Endothelial cell of umbilical vein (primary cell): ENCODE measurements around the gene FRMD4A. TPM values are rescaled to one million over a fixed set of nuclear protein-coding genes. Genes with fewer than 3 reads are reported as not detected.

Experiments used
- BruUV-seq: library from RNA; stranded (reverse); fragments of 400-500 nt; replicated peaks from 2 replicates; lab custom pipeline; 2021; lab: Mats Ljungman, UMichigan
- CTCF ChIA-PET: fragments of 300-600, 350-600 bp; sonication (Branson Sonifier 250); formaldehyde crosslinking; loops from one replicate; lab custom pipeline; 2021; ENCODE audit warnings: antibody characterized with exemption, inconsistent platforms; lab: Charles Lee
- POLR2A ChIA-PET: fragments of 300-600, 350-600 bp; sonication (Branson Sonifier 250); formaldehyde crosslinking; loops from one replicate; lab custom pipeline; 2021; ENCODE audit warnings: antibody characterized with exemption, inconsistent platforms; lab: Charles Lee
- DNase-seq: peaks from one replicate; pipeline ENCODE4 v3.0.0-alpha.2; 2011; ENCODE audit warnings: low read depth, low spot score
- FAIRE-seq: peaks from 2 replicates; lab custom pipeline; 2011; peaks lifted over from hg19 to GRCh38; lab: Jason Lieb, UNC
- H2AFZ ChIP-seq: 2 replicates; pipeline ENCODE4 v1.6.0; 2012; ENCODE audit warnings: low read depth, low read length, control low read depth, inconsistent platforms
- H3K27ac ChIP-seq: 2 replicates; pipeline ENCODE4 v1.5.1; 2011; ENCODE audit warnings: low read depth, mild to moderate bottlenecking, control low read depth, low read length, moderate library complexity; ENCODE audit not compliant: insufficient read depth
- H3K27me3 ChIP-seq, 2 experiments: 2 replicates each; pipeline versions ENCODE4 v1.6.0 to v1.6.1; 2011; ENCODE audit warnings: low read length in 2 of 2, mixed read lengths in 1 of 2; ENCODE audit not compliant: control insufficient read depth in 2 of 2, insufficient read depth in 2 of 2
- H3K36me3 ChIP-seq, 2 experiments: 2 replicates in 1 of 2; 3 replicates in 1 of 2; pipeline ENCODE4 v1.5.1; 2011; ENCODE audit warnings: low read length in 2 of 2, mild to moderate bottlenecking in 1 of 2, moderate library complexity in 1 of 2; ENCODE audit not compliant: control insufficient read depth in 2 of 2, insufficient read depth in 2 of 2; ENCODE audit errors: extremely low read depth in 1 of 2
- H3K4me1 ChIP-seq: 3 replicates; pipeline ENCODE4 v1.5.1; 2011; ENCODE audit warnings: mild to moderate bottlenecking, low read length; ENCODE audit not compliant: control insufficient read depth, insufficient read depth; ENCODE audit errors: extremely low read depth
- H3K4me2 ChIP-seq: 2 replicates; pipeline ENCODE4 v1.6.1; 2011; ENCODE audit warnings: low read length, control low read depth, mixed read lengths; ENCODE audit not compliant: insufficient read depth
- H3K4me3 ChIP-seq, 3 experiments: fragments of 200-600 bp in 1 of 3; sonication (generic), shearing (Covaris generic) in 1 of 3; replicated peaks in 1 of 3; 2 replicates each; pipeline ENCODE4 v1.5.1; 2011 to 2016; ENCODE audit warnings: control low read depth in 3 of 3, low read length in 3 of 3, mild to moderate bottlenecking in 2 of 3, inconsistent platforms in 1 of 3, low read depth in 1 of 3, moderate library complexity in 1 of 3; ENCODE audit not compliant: insufficient read depth in 1 of 3
- H3K79me2 ChIP-seq: 2 replicates; pipeline ENCODE4 v1.6.0; 2012; ENCODE audit warnings: low read length, inconsistent platforms; ENCODE audit not compliant: control insufficient read depth, insufficient read depth
- H3K9ac ChIP-seq: replicated peaks from 2 replicates; pipeline ENCODE3; 2011; ENCODE audit warnings: low read length, control low read depth; ENCODE audit not compliant: insufficient read depth; ENCODE audit errors: extremely low read depth
- H3K9me1 ChIP-seq: replicated peaks from 3 replicates; pipeline ENCODE4 v1.6.0; 2011; ENCODE audit warnings: mild to moderate bottlenecking, low read length; ENCODE audit not compliant: control insufficient read depth, insufficient read depth; ENCODE audit errors: extremely low read depth
- H3K9me3 ChIP-seq: replicated peaks from 2 replicates; pipeline ENCODE4 v1.5.1; 2012; ENCODE audit warnings: low read length, inconsistent platforms; ENCODE audit not compliant: control insufficient read depth, insufficient read depth
- H4K20me1 ChIP-seq: replicated peaks from 2 replicates; pipeline ENCODE3; 2011; ENCODE audit warnings: mild to moderate bottlenecking, low read length; ENCODE audit not compliant: control insufficient read depth, insufficient read depth; ENCODE audit errors: extremely low read depth
- EZH2 ChIP-seq: IDR thresholded peaks from 2 replicates; pipeline ENCODE4 v1.6.1; 2012; ENCODE audit warnings: borderline replicate concordance, low read depth, mild to moderate bottlenecking, moderate library complexity, low read length, inconsistent platforms; ENCODE audit not compliant: severe bottlenecking
- FOS ChIP-seq: IDR thresholded peaks from 2 replicates; pipeline ENCODE4 v1.6.1; 2011; ENCODE audit warnings: mild to moderate bottlenecking, low read length, moderate library complexity, borderline replicate concordance; ENCODE audit not compliant: insufficient read depth
- GATA2 ChIP-seq: IDR thresholded peaks from 2 replicates; pipeline ENCODE4 v1.7.0; 2011; ENCODE audit warnings: low read depth, mild to moderate bottlenecking, moderate library complexity, mixed read lengths, low read length; ENCODE audit not compliant: insufficient read length, insufficient read depth
- JUN ChIP-seq: IDR thresholded peaks from 2 replicates; pipeline ENCODE4 v1.6.1; 2011; ENCODE audit warnings: borderline replicate concordance, low read depth; ENCODE audit not compliant: insufficient read length, insufficient read depth
- MYC ChIP-seq: IDR thresholded peaks from one replicate; pipeline ENCODE4 v1.6.1; 2011; ENCODE audit warnings: mild to moderate bottlenecking, low read depth, low read length
- POLR2A ChIP-seq: IDR thresholded peaks from 2 replicates; pipeline ENCODE4 v1.6.1; 2012; ENCODE audit warnings: low read depth, mild to moderate bottlenecking, control low read depth, low read length
- POLR2AphosphoS5 ChIP-seq: IDR thresholded peaks from 2 replicates; pipeline ENCODE4 v1.6.1; 2012; ENCODE audit warnings: low read depth, mild to moderate bottlenecking, control low read depth, low read length, moderate library complexity; ENCODE audit not compliant: insufficient read depth
- dilution Hi-C: fragments of 300-500 bp; cut with MboI; formaldehyde crosslinking; loops from one replicate; pipeline ENCODE4 v1.15.0; 2019; ENCODE audit warnings: low sequenced_read_pairs; ENCODE audit not compliant: extremely low pct_ligation_motif_present
- intact Hi-C: fragments of 100-400 bp; cut with micrococcal nuclease; formaldehyde crosslinking; loops from one replicate; pipeline ENCODE4 v1.10.0; 2022
- polyA plus RNA-seq, 4 experiments: library from polyadenylated mRNA; depleted of rRNA in 3 of 4; stranded (reverse) in 3 of 4; unstranded in 1 of 4; fragments of >200 nt; gene quantifications; 2 replicates each; pipeline versions ENCODE4 v1.2.1 to v1.2.3, GENCODE V29; 2011 to 2012; ENCODE audit warnings: missing spikeins in 1 of 4
- total RNA-seq: library from RNA; stranded (reverse); gene quantifications from 2 replicates; pipeline ENCODE4 v1.2.3, GENCODE V29; 2021
- TF ChIP-seq, protein P1 (sequence below), 2 donors: IDR thresholded peaks; 1 replicate in 1 of 2; 2 replicates in 1 of 2; pipeline ENCODE4 v1.5.1; 2011; ENCODE audit warnings: low read length in 2 of 2, mild to moderate bottlenecking in 2 of 2, moderate library complexity in 2 of 2, control low read depth in 1 of 2, inconsistent platforms in 1 of 2, low read depth in 1 of 2; ENCODE audit not compliant: insufficient read depth in 1 of 2; ENCODE audit errors: extremely low read depth in 1 of 2
- TF ChIP-seq, protein P2 (sequence below): IDR thresholded peaks from 2 replicates; pipeline ENCODE4 v1.6.1; 2011; ENCODE audit not compliant: insufficient read depth, insufficient read length

Gene FRMD4A
- total and polyA plus RNA-seq, 2 donors (not counting 3 experiments of a cell fraction or from before 2014, with no cell fraction given) = 123 to 148 TPM

DNA sequence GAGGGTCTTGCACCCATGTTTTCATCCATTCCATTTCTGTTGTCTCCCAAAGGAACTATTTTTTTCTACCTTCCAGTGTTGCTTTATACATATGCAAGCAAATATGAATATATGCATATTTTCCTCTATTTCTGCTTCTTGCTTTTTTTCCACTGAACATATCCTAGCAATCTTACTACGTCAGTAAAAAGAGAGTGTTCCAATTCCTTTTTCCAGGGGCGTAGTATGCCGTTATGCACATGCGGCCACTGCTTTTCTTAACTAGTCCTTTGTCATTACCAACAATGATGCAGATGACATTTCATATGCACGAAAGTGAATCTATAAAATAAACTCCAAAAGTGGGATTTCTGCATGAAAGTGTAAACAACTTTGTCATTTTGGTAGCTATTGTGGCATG lies 40.2 kb upstream of the FRMD4A start:
- DNase-seq (no peak), FAIRE-seq (no peak)
- no TSS peak for BruUV-seq
- H3K9me3 ChIP-seq = no peaks in the 10 kb centered on the region
- H3K9me1 ChIP-seq = no peaks in the 10 kb centered on the region
- ChIA-PET POLR2A (no interaction called here), CTCF (no interaction called here)
- no peak overlapping the region for H2AFZ ChIP-seq
- H3K27me3 ChIP-seq = peaks cover 8 to 15% of the 10 kb centered on the region in 2 experiments
- intact Hi-C loops = no loop called here
- no peaks in the 10 kb centered on the region for H3K36me3 ChIP-seq
- dilution Hi-C loops = no loop called here
- no peak overlapping the region for H3K27ac ChIP-seq
- H3K9ac ChIP-seq = no peak overlapping the region
- H3K4me1 ChIP-seq = no peaks in the 10 kb centered on the region
- no peak for TF ChIP-seq EZH2
- TF ChIP-seq GATA2 = no peak
- no peak for TF ChIP-seq FOS
- no peak for TF ChIP-seq POLR2A
- TF ChIP-seq, protein P1, sequence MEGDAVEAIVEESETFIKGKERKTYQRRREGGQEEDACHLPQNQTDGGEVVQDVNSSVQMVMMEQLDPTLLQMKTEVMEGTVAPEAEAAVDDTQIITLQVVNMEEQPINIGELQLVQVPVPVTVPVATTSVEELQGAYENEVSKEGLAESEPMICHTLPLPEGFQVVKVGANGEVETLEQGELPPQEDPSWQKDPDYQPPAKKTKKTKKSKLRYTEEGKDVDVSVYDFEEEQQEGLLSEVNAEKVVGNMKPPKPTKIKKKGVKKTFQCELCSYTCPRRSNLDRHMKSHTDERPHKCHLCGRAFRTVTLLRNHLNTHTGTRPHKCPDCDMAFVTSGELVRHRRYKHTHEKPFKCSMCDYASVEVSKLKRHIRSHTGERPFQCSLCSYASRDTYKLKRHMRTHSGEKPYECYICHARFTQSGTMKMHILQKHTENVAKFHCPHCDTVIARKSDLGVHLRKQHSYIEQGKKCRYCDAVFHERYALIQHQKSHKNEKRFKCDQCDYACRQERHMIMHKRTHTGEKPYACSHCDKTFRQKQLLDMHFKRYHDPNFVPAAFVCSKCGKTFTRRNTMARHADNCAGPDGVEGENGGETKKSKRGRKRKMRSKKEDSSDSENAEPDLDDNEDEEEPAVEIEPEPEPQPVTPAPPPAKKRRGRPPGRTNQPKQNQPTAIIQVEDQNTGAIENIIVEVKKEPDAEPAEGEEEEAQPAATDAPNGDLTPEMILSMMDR (IDR thresholded peaks at IDR 0.05; ENCODE audit: extremely low read depth in 1 of 2, insufficient read depth in 1 of 2, low read depth in 1 of 2, low read length in 2 of 2) = no peak
- TF ChIP-seq MYC = no peak
- TF ChIP-seq JUN = no peak
- no peak for TF ChIP-seq POLR2AphosphoS5
- TF ChIP-seq, protein P2, sequence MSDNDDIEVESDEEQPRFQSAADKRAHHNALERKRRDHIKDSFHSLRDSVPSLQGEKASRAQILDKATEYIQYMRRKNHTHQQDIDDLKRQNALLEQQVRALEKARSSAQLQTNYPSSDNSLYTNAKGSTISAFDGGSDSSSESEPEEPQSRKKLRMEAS = no peak
- no peak overlapping the region for H3K4me2 ChIP-seq
- no peak overlapping the region for H3K4me3 ChIP-seq
- no peaks in the 10 kb centered on the region for H4K20me1 ChIP-seq
- H3K79me2 ChIP-seq = no peaks in the 10 kb centered on the region
